ENCODE measurements around the gene CDC37L1.

CDC37L1 gene

DNA sequence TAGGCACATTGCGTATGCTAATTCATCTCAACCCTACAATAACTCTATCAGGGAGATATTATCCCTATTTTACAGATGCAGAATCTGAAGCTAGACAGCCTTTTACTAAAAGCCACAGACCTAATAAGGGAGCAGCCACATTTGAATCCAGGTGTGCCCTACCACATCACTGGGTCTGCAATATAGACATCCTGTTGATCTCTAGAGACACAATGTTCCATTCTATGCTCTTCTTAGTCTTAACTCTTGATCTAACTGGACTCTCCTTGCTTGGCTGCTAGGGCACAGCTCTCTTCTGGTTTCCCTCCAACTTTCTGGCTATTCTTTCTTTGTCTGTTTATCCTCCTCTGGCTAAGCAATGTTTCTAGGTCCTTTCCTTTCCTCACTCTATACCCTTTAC lies 11.7 kb upstream of the CDC37L1 start:
- Histone ChIP-seq H3K27ac (no peak overlapping the region), H3K9me3 (no peaks in the 10 kb centered on the region), H3K4me3 (no peak overlapping the region), H3K4me1 (peaks cover 28% of the 10 kb centered on the region), H3K9ac (no peak overlapping the region), H3K36me3 (no peaks in the 10 kb centered on the region), H3K27me3 (no peaks in the 10 kb centered on the region), H3K4me2 (no peak overlapping the region), H4K20me1 (no peaks in the 10 kb centered on the region)
- TF ChIP-seq Cebpa-rat (IDR thresholded peaks at IDR 0.05), result no peak

DNA sequence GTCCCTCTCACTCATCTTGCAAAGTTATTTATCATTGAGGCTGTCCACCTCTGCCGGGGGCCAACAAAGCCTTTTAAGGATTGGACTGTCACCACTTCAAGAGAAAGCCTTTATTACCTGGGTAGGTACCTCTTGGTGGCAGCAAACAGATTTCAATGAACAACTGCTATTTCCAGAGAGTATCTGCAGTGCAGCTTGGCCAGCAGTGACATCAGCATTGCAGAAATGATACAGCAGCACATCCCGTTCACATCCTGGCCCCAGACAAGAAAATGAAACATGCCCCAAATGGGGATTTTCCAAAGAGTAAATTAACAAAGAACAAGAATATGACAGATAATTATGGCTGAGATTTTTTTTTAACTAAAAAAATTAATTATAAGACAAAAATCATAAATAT lies 10.8 kb upstream of the CDC37L1 start:
- no peaks in the 10 kb centered on the region for H3K9me3 ChIP-seq
- H3K4me1 ChIP-seq, result peaks cover 19% of the 10 kb centered on the region
- no peak for TF ChIP-seq Cebpa-rat (IDR thresholded peaks at IDR 0.05)
- no peak overlapping the region for H3K4me3 ChIP-seq
- H4K20me1 ChIP-seq, result no peaks in the 10 kb centered on the region
- no peak overlapping the region for H3K4me2 ChIP-seq
- H3K36me3 ChIP-seq, result no peaks in the 10 kb centered on the region
- H3K27ac ChIP-seq, result no peak overlapping the region
- no peak overlapping the region for H3K9ac ChIP-seq
- no peaks in the 10 kb centered on the region for H3K27me3 ChIP-seq

DNA sequence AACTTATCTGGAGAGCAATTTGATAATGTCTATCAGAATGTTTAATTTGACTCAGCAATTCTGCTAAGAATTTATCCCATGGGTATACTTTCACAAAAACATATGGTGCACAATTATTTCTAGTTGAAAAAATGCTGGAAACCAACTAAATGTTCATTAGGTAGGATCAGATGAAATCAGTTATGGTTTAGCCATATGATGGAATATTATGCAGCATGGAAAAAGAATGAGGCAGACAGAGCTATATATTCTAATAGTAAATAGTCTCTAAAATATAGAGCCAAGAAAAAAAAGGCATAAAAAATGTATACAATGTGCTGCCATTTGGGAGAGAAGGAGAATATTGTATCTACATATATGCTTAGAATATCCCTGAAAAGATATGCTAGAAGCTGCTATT lies 9.5 kb upstream of the CDC37L1 start:
- H3K4me2 ChIP-seq, result no peak overlapping the region
- H3K9me3 ChIP-seq, result no peaks in the 10 kb centered on the region
- no peak overlapping the region for H3K4me3 ChIP-seq
- no peak for TF ChIP-seq Cebpa-rat (IDR thresholded peaks at IDR 0.05)
- H3K4me1 ChIP-seq, result peaks cover 6% of the 10 kb centered on the region
- H3K36me3 ChIP-seq, result no peaks in the 10 kb centered on the region
- H3K9ac ChIP-seq, result no peak overlapping the region
- no peaks in the 10 kb centered on the region for H3K27me3 ChIP-seq
- no peak overlapping the region for H3K27ac ChIP-seq
- H4K20me1 ChIP-seq, result no peaks in the 10 kb centered on the region

DNA sequence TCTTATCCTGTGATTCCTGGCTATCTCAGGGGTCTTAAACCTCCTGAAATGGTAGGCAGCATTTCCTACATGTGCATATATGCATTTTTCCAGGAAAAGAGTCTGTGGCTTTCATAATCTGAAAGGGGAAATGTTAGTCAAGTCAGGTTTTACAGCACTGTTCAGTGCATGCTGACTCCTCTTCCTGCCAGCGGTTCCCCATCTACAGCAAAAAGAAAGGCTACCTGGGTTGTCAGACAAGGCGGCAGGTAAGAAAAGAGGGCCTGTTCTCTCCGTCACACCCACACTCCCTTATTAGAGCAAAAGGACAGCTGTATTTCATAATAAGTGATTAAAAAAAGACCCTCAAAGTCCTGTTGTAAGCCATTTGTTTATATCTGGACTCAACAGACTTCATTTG lies 8.8 kb upstream of the CDC37L1 start:
- no peaks in the 10 kb centered on the region for H3K4me1 ChIP-seq
- TF ChIP-seq Cebpa-rat (IDR thresholded peaks at IDR 0.05), result no peak
- H3K36me3 ChIP-seq, result no peaks in the 10 kb centered on the region
- no peak overlapping the region for H3K4me3 ChIP-seq
- H3K9ac ChIP-seq, result no peak overlapping the region
- H3K27me3 ChIP-seq, result no peaks in the 10 kb centered on the region
- no peak overlapping the region for H3K4me2 ChIP-seq
- no peaks in the 10 kb centered on the region for H3K9me3 ChIP-seq
- no peaks in the 10 kb centered on the region for H4K20me1 ChIP-seq
- no peak overlapping the region for H3K27ac ChIP-seq

DNA sequence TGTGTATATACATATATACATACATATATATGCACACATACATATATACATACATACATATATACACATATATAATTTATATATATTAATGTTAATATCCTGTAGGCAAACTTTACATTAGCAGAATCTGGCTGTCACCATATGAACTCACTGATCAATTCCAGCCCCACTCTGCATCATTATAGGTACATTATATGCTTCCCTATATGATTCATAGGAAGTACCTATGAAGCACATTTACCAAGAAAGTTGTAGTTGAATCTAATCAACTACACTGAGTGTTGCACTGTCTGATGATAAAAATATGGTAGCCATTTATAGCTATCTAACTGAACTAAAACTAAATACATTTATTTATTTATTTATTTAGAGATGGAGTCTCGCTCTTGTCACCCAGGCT lies 7.6 kb upstream of the CDC37L1 start:
- Histone ChIP-seq H3K36me3 (no peaks in the 10 kb centered on the region), H3K4me1 (no peaks in the 10 kb centered on the region), H3K27ac (no peak overlapping the region), H4K20me1 (no peaks in the 10 kb centered on the region), H3K27me3 (no peaks in the 10 kb centered on the region), H3K4me3 (no peak overlapping the region), H3K9ac (no peak overlapping the region), H3K9me3 (no peaks in the 10 kb centered on the region), H3K4me2 (no peak overlapping the region)
- TF ChIP-seq Cebpa-rat (IDR thresholded peaks at IDR 0.05), result no peak

DNA sequence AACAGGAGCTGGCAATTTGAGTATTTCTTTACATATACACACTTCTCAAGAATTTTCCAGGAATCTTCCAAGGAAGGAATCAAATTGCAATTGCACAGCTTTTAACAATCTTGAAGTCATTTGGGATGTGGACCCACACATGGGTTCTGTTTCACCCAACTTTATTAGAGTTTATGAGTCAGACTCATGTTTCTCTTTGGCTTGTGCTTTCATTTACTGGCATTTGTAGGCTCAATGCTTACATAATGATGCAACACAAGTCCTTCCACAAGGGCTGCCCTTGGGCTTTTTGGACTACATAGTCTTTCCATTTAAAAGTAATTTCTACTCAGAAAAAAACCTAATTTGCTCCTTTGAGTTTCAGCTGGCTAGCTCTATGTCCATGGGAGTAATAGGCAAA lies 4.6 kb upstream of the CDC37L1 start:
- Histone ChIP-seq H3K9ac (no peak overlapping the region), H3K36me3 (no peaks in the 10 kb centered on the region), H3K27ac (no peak overlapping the region), H3K27me3 (no peaks in the 10 kb centered on the region), H3K4me2 (no peak overlapping the region), H3K4me1 (peaks cover 10% of the 10 kb centered on the region), H3K4me3 (no peak overlapping the region), H4K20me1 (no peaks in the 10 kb centered on the region), H3K9me3 (no peaks in the 10 kb centered on the region)
- no peak for TF ChIP-seq Cebpa-rat (IDR thresholded peaks at IDR 0.05)

DNA sequence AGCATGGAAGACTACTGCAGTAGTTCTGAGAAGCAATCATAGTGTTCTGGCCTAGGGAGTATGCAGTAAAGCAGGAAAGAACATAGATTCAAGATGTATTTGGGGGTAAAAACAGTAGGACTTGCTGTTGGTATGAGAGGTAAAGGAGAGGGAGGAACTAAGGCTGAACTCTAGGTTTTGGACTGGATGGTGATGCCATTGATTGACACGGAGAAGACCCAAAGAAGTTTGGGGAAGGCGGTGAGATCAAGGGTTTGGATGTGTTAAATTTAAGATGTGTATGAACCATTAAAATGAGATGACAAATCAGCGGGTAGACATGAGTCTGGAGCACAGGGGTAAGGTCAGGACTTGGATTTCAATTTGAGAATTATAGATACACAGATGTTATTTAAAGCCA lies 2.0 kb upstream of the CDC37L1 start:
- H3K4me2 ChIP-seq, result no peak overlapping the region
- peaks cover 22% of the 10 kb centered on the region for H3K4me1 ChIP-seq
- no peaks in the 10 kb centered on the region for H3K27me3 ChIP-seq
- H3K4me3 ChIP-seq, result no peak overlapping the region
- no peak overlapping the region for H3K9ac ChIP-seq
- no peaks in the 10 kb centered on the region for H3K36me3 ChIP-seq
- no peaks in the 10 kb centered on the region for H3K9me3 ChIP-seq
- no peaks in the 10 kb centered on the region for H4K20me1 ChIP-seq
- no peak for TF ChIP-seq Cebpa-rat (IDR thresholded peaks at IDR 0.05)
- no peak overlapping the region for H3K27ac ChIP-seq

DNA sequence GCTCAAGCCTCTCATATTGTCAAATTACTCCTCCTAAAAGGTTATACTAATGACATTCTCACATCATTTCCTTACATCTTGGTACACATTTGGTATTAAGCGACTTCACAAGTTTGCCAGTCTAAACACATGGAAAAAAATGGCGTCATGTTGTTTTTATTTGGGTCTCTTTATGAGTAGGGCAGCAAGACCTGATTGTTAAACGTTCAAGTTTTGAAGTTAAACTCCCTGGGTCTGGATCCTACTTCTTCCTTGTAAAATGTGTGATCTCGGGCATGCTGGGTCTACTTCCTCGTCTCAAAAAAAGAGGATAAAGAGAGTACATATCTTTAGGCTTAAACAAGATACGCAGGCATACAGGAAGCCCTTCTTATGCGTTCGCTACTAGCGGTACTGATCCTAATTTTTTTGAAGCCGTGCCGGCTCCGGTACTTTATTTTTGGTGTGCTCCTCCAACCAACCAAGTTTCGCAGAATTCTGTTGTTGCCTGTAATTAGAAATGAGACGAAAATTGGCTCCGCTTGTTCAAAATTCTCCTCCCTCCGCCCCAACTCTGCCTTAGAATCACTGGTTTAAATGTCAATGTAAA lies 596 bp upstream of the CDC37L1 start:
- Histone ChIP-seq H3K27me3 (no peaks in the 10 kb centered on the region), H3K4me2 (peak overlapping the region; percentile 78), H3K4me3 (peak overlapping the region; percentile 82), H3K9ac (peak overlapping the region; percentile 91), H3K36me3 (peaks cover 7% of the 10 kb centered on the region), H3K4me1 (peaks cover 22% of the 10 kb centered on the region), H4K20me1 (peaks cover 6% of the 10 kb centered on the region), H3K27ac (peak overlapping the region; percentile 94), H3K9me3 (no peaks in the 10 kb centered on the region)
- TF ChIP-seq Cebpa-rat (IDR thresholded peaks at IDR 0.05), result no peak

DNA sequence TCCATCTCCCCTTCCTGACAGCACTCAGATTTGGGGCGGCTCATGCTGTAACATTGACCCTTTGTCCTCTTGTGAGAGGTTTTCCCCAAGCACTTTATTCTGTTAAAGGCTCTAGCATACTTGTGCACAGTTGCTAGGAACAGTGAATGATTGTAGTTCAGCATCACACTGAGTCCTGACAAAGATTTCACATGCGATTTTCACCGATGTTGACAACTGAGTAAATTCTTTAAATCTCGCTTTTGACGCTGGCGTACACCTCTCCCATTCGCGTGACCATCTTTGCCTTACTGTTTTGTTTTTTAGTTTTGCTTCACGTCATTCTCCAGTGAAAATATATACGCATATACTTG lies 780 bp downstream of the CDC37L1 start:
- Histone ChIP-seq H3K9ac (peak overlapping the region; percentile 91), H3K4me3 (peak overlapping the region; percentile 82), H3K27me3 (no peaks in the 10 kb centered on the region), H3K36me3 (peaks cover 18% of the 10 kb centered on the region), H3K4me1 (peaks cover 22% of the 10 kb centered on the region), H3K4me2 (peak overlapping the region; percentile 79), H3K9me3 (no peaks in the 10 kb centered on the region), H3K27ac (peak overlapping the region; percentile 94), H4K20me1 (peaks cover 20% of the 10 kb centered on the region)
- no peak for TF ChIP-seq Cebpa-rat (IDR thresholded peaks at IDR 0.05)

DNA sequence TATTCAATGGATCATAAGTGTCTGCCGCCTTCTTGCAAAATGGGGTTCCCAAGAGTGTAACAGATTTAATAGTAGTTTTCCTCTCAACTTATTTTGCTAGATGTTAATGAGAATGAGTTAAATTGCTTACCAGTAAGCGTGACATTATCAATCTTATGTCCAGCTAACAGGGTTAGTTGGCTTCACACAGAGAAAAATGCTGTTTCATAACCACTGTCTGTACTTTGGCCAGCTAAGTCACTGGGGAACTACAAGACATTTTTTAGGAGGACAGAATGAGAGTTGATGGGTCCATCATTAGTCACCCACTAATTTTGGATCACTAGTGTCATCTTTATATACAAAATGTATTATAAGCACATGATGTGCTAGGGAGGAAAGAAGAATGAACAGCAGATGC lies 1.4 kb downstream of the CDC37L1 start:
- Histone ChIP-seq H3K4me2 (peak overlapping the region; percentile 79), H3K9me3 (no peaks in the 10 kb centered on the region), H3K4me3 (peak overlapping the region; percentile 82), H3K9ac (peak overlapping the region; percentile 91), H3K27me3 (no peaks in the 10 kb centered on the region), H3K27ac (peak overlapping the region; percentile 94), H4K20me1 (peaks cover 22% of the 10 kb centered on the region), H3K36me3 (peaks cover 22% of the 10 kb centered on the region), H3K4me1 (peaks cover 22% of the 10 kb centered on the region)
- TF ChIP-seq Cebpa-rat (IDR thresholded peaks at IDR 0.05), result no peak

DNA sequence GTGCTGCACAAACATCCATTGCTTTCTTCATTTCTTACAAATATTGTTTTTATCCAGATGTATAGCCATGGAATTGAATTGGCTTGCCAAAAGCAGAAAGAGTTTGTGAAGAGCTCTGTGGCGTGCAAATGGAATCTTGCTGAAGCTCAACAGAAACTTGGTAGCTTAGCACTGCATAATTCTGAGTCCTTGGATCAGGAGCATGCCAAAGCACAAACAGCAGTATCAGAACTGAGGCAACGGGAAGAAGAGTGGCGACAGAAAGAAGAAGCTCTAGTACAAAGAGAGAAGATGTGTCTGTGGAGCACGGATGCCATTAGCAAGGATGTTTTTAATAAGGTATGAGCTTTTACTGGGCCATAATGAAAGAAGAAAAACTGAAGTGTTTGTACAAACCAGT lies 5.5 kb downstream of the CDC37L1 start:
- no peak overlapping the region for H3K27ac ChIP-seq
- no peak overlapping the region for H3K4me2 ChIP-seq

More for the DNA sequence above, 5.5 kb downstream of the CDC37L1 start:
- Histone ChIP-seq H3K9me3 (no peaks in the 10 kb centered on the region), H3K4me3 (no peak overlapping the region), H3K9ac (no peak overlapping the region), H3K36me3 (peaks cover 47% of the 10 kb centered on the region), H4K20me1 (peaks cover 37% of the 10 kb centered on the region), H3K27me3 (no peaks in the 10 kb centered on the region), H3K4me1 (peaks cover 13% of the 10 kb centered on the region)
- TF ChIP-seq Cebpa-rat (IDR thresholded peaks at IDR 0.05), result no peak

Measured in BLaER1 (cell line).